Nephron (organoid): ENCODE measurements around the gene LMOD3.

Experiments
- H3K27ac Mint-ChIP-seq, 3 experiments: 2 replicates each; pipeline ENCODE4 v1.8.0; 2020; ENCODE audit warnings: mixed read lengths in 3 of 3, mild to moderate bottlenecking in 2 of 3, moderate library complexity in 1 of 3
- H3K27me3 Mint-ChIP-seq: 2 replicates; pipeline ENCODE4 v1.8.0; 2021; ENCODE audit warnings: low read depth, mild to moderate bottlenecking, moderate library complexity, mixed read lengths
- H3K36me3 Mint-ChIP-seq: 2 replicates; pipeline ENCODE4 v1.8.0; 2020; ENCODE audit warnings: low read depth, mixed read lengths
- H3K4me1 Mint-ChIP-seq: 2 replicates; pipeline ENCODE4 v1.8.0; 2020; ENCODE audit warnings: mixed read lengths
- H3K4me3 Mint-ChIP-seq, 3 experiments: 2 replicates each; pipeline ENCODE4 v1.8.0; 2020; ENCODE audit warnings: mild to moderate bottlenecking in 3 of 3, mixed read lengths in 3 of 3, moderate library complexity in 2 of 3
- H3K9me3 Mint-ChIP-seq: 2 replicates; pipeline ENCODE4 v1.8.0; 2020; ENCODE audit warnings: mixed read lengths
- TF ChIP-seq, protein P1 (sequence below), 3 experiments: fragments of 200-600 bp; sonication (generic); IDR thresholded peaks; one replicate each; pipeline ENCODE4 v1.5.0; 2021; ENCODE audit warnings: antibody characterized with exemption in 3 of 3; ENCODE audit not compliant: unreplicated experiment in 3 of 3

The LMOD3 gene

DNA sequence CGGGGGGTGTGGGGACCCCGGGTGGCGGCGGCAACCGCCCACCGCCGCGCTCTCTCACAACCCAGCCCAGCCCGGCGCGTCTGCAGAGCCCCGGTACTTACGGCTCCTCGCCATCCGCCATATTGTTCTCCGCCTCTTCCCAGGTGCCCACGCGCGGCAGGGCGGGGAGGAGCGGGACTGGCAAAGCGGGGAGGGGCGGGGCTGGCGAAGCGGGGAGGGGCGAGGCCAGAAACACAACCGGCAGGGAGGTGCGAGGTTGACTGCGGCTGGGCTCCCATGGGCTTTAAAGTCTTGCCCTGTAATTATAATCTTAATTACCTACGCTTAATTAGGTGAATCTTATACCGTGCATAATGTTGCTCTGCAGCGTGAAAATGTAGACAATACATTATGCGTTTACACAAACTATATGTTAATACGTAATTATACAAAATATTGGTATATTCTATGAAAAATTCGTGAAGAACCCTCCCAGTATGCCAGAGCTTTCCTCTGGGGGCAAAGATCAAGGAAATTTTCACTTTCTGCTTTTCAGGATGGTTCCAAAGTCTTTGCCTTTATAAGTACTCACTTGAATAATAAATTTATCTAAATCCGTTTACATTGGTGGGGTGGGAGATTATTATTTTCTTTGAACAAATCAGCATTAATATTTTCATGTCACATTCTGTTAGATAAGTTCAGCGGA lies 42.0 kb downstream of the LMOD3 start, which contains the start of gene UBA3:
UBA3 (minus strand) TSS at position 133 of the 688 bp plus-strand sequence; CDS start at position 121, 12 bp downstream.
- H3K27ac Mint-ChIP-seq: peak within 1 kb of the TSS; percentile 73 to 86 (median 83)
- no peaks in the 10 kb centered on the region for H3K9me3 Mint-ChIP-seq
- H3K4me1 Mint-ChIP-seq: peaks cover 65% of the 10 kb centered on the region
- peak within 1 kb of the TSS; percentile 85 to 93 (median 88) for H3K4me3 Mint-ChIP-seq
- TF ChIP-seq, protein P1, sequence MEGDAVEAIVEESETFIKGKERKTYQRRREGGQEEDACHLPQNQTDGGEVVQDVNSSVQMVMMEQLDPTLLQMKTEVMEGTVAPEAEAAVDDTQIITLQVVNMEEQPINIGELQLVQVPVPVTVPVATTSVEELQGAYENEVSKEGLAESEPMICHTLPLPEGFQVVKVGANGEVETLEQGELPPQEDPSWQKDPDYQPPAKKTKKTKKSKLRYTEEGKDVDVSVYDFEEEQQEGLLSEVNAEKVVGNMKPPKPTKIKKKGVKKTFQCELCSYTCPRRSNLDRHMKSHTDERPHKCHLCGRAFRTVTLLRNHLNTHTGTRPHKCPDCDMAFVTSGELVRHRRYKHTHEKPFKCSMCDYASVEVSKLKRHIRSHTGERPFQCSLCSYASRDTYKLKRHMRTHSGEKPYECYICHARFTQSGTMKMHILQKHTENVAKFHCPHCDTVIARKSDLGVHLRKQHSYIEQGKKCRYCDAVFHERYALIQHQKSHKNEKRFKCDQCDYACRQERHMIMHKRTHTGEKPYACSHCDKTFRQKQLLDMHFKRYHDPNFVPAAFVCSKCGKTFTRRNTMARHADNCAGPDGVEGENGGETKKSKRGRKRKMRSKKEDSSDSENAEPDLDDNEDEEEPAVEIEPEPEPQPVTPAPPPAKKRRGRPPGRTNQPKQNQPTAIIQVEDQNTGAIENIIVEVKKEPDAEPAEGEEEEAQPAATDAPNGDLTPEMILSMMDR (IDR thresholded peaks at IDR 0.05; ENCODE audit: unreplicated experiment in 3 of 3): no peak
- peaks cover 7% of the 10 kb centered on the region for H3K36me3 Mint-ChIP-seq
- H3K27me3 Mint-ChIP-seq: no peaks in the 10 kb centered on the region

DNA sequence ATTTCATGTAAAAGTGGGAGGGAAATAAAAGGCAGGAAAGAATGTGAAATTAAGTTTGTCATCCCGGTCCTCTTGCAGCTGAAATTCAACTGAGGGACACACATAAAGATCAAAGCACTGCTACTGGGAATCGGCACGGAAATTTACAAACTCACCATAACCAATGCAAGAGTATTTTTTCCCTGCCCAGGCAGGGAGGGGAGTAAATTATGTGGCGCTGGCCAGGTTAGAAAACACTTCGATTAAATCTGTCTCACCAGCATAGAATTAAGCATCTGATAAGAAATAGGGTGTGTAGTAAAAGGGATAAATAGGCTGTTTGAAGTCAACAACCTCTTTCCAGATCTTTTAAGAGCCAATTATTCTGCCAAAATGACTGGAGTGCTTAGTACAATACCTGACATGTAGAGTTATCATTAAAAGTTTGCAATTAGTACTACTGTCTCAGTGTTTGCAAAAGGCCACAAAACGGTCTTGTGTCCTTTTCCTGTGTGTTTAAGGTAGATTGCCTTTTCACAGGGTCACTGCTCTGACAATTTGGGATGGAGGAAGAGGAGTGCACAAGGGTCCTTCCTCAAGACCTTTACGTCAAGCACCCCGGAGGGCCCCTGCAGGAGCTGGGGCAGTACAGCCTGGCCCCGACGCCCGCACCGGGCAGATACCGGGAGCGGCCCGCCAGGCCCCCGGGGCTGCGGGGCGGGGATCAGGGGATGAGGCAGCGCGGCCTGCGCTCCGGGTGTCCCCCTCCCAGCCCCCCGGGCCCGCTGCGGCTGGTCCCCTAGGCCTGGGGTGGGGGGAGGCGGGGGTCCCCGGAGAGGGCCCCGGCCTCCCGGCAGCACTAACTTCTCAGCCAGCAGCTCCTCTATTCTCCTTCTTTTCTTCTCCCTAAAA lies 42.9 kb downstream of the LMOD3 start:
- H3K9me3 Mint-ChIP-seq: no peaks in the 10 kb centered on the region
- TF ChIP-seq, protein P1 (IDR thresholded peaks at IDR 0.05; ENCODE audit: unreplicated experiment in 3 of 3): no peak
- peak overlapping the region; percentile 85 to 93 (median 88) for H3K4me3 Mint-ChIP-seq
- no peaks in the 10 kb centered on the region for H3K27me3 Mint-ChIP-seq
- peaks cover 60% of the 10 kb centered on the region for H3K4me1 Mint-ChIP-seq
- H3K36me3 Mint-ChIP-seq: peaks cover 8% of the 10 kb centered on the region
- H3K27ac Mint-ChIP-seq: peak overlapping the region; percentile 73 to 86 (median 83)

DNA sequence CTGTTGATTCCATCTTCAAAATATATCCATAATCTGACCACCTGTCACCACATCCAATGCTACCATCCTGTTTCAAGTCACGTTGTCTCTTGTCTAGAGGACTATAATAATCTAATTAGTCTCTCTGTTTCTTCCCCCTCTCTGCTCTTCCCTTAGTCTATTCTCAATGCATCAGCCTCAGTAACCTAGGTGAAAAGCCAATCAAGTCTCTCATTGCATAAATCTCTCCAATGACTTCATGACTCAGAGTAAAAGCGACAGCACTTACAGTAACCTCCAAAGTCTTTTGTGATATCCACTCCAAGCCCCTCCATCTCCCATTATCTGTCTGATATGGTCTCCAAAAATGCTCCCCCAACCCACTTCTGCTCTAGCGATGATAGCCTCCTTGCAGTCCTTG lies 49.5 kb downstream of the LMOD3 start:
- TF ChIP-seq, protein P1 (IDR thresholded peaks at IDR 0.05; ENCODE audit: unreplicated experiment in 3 of 3): no peak
- Mint-ChIP-seq H3K4me3 (no peak overlapping the region), H3K27me3 (no peaks in the 10 kb centered on the region), H3K4me1 (peaks cover 9% of the 10 kb centered on the region), H3K36me3 (peaks cover 42% of the 10 kb centered on the region), H3K9me3 (no peaks in the 10 kb centered on the region), H3K27ac (no peak overlapping the region)

DNA sequence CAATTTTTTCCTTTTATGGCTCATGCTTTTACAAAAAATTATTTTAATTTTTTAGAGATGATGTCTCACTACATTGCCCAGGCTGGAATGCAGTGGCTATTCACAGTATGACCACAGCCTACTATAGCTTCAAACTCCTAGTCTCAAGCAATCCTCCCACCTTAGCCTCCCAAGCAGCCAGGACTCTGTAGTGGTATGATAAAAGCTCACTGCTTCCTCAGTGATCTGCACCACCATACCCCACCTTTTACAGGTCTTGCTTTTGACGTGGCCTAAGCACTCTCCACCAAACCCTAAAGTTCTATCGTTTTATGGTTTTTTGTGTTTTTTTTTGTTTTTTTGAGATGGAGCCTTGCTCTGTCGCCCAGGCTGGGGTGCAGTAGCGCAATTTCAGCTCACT lies 56.3 kb downstream of the LMOD3 start:
- H3K4me3 Mint-ChIP-seq: no peak overlapping the region

DNA sequence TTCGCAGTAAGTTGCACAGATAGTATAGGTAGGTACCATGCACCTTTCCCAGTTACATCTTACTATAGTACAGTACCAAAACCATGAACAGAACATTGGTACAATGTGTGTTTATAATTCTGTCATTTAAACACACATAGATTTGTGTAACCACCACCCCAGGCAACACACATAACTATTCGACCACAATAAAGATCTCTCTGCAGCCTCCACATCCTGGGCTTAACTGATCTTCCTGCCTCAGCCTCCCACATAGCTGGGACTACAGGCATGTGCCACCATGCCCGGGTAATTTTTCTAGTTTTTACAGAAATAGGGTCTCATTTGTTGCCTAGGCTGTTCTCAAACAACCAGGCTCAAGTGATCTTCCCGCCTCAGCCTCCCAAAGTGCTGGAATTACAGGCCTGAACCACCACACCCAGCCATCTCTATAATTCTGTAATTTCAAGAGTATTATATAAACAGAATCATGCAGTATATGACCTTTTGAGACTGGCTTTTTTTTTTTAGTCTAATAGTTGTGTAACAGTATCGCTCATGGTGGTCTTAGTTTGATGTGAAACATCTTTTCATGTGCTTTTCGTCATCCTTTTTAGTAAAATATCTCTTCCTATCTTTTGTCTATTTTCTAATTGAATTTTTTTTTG lies 57.0 kb downstream of the LMOD3 start:
- Mint-ChIP-seq H3K4me3 (no peak overlapping the region), H3K4me1 (no peaks in the 10 kb centered on the region), H3K27ac (no peak overlapping the region), H3K36me3 (peaks cover 55% of the 10 kb centered on the region), H3K27me3 (no peaks in the 10 kb centered on the region), H3K9me3 (no peaks in the 10 kb centered on the region)
- TF ChIP-seq, protein P1 (IDR thresholded peaks at IDR 0.05; ENCODE audit: unreplicated experiment in 3 of 3): no peak

More for the DNA sequence above, 56.3 kb downstream of the LMOD3 start:
- TF ChIP-seq, protein P1 (IDR thresholded peaks at IDR 0.05; ENCODE audit: unreplicated experiment in 3 of 3): no peak
- H3K9me3 Mint-ChIP-seq: no peaks in the 10 kb centered on the region
- no peak overlapping the region for H3K27ac Mint-ChIP-seq
- no peaks in the 10 kb centered on the region for H3K27me3 Mint-ChIP-seq
- H3K4me1 Mint-ChIP-seq: no peaks in the 10 kb centered on the region
- H3K36me3 Mint-ChIP-seq: peaks cover 54% of the 10 kb centered on the region
